GM15510 (cell line): ENCODE data around the gene DMRTB1.

Experiments used
- POLR2A ChIP-seq: IDR thresholded peaks from 3 replicates; pipeline ENCODE4 v1.6.1; 2011; ENCODE audit warnings: borderline replicate concordance; ENCODE audit not compliant: insufficient read length; ENCODE audit errors: extremely low read depth

Gene DMRTB1

GRCh38 chr1:53470155-53470554 is 11.0 kb downstream of the DMRTB1 start:
- no peak for TF ChIP-seq POLR2A

GRCh38 chr1:53470584-53470983 is 11.4 kb downstream of the DMRTB1 start:
- no peak for TF ChIP-seq POLR2A

GRCh38 chr1:53471000-53471399 is 11.8 kb downstream of the DMRTB1 start:
- no peak for TF ChIP-seq POLR2A

- no peak for TF ChIP-seq POLR2A
Measured at GRCh38 chr1:53473463-53473862, 14.3 kb downstream of the DMRTB1 start.

GRCh38 chr1:53475664-53476063 is 16.5 kb downstream of the DMRTB1 start:
- no peak for TF ChIP-seq POLR2A

GRCh38 chr1:53476579-53476978 is 17.4 kb downstream of the DMRTB1 start:
- TF ChIP-seq POLR2A = no peak

- TF ChIP-seq POLR2A = no peak
Measured at GRCh38 chr1:53477651-53478501, 18.7 kb downstream of the DMRTB1 start.

- no peak for TF ChIP-seq POLR2A
Measured at GRCh38 chr1:53478502-53478818, 19.3 kb downstream of the DMRTB1 start.

- TF ChIP-seq POLR2A = no peak
Measured at GRCh38 chr1:53480678-53481077, 21.5 kb downstream of the DMRTB1 start.

- no peak for TF ChIP-seq POLR2A
Measured at GRCh38 chr1:53481456-53481855, 22.3 kb downstream of the DMRTB1 start.

GRCh38 chr1:53482441-53483153 is 23.4 kb downstream of the DMRTB1 start:
- no peak for TF ChIP-seq POLR2A

GRCh38 chr1:53483170-53483569 is 24.0 kb downstream of the DMRTB1 start:
- TF ChIP-seq POLR2A = no peak

GRCh38 chr1:53483656-53484055 is 24.5 kb downstream of the DMRTB1 start:
- no peak for TF ChIP-seq POLR2A

- no peak for TF ChIP-seq POLR2A
Measured at GRCh38 chr1:53484705-53485477, 25.7 kb downstream of the DMRTB1 start.
